ENCODE measurements around the gene GPC6. TPM values are rescaled to one million over a fixed set of nuclear protein-coding genes. Genes with fewer than 3 reads are reported as not detected.

GPC6 gene
- total RNA-seq, 1 donor from 2014 or later, result not detected

GRCh38 chr13:94454334-94454733 is 1227.7 kb downstream of the GPC6 start:
- no peaks in the 10 kb centered on the region for H3K4me1 Mint-ChIP-seq
- H3K36me3 Mint-ChIP-seq (ENCODE audit: low read depth), result no peaks in the 10 kb centered on the region
- no peaks in the 10 kb centered on the region for H3K9me3 Mint-ChIP-seq
- DNase-seq, result no peak
- intact Hi-C loops (cut with micrococcal nuclease), result no loop called here
- no peak overlapping the region for H3K4me3 Mint-ChIP-seq
- H3K27ac Mint-ChIP-seq, result no peak overlapping the region
- H3K27me3 Mint-ChIP-seq, result peaks cover 2% of the 10 kb centered on the region

- no peak overlapping the region for H3K4me3 Mint-ChIP-seq
- DNase-seq, result no peak
- no peaks in the 10 kb centered on the region for H3K36me3 Mint-ChIP-seq (ENCODE audit: low read depth)
- no peak overlapping the region for H3K27ac Mint-ChIP-seq
- intact Hi-C loops (cut with micrococcal nuclease), result no loop called here
- H3K27me3 Mint-ChIP-seq, result peaks cover 2% of the 10 kb centered on the region
- H3K4me1 Mint-ChIP-seq, result no peaks in the 10 kb centered on the region
- H3K9me3 Mint-ChIP-seq, result no peaks in the 10 kb centered on the region
Observed at GRCh38 chr13:94454906-94455305, 1228.3 kb downstream of the GPC6 start.

GRCh38 chr13:94455414-94455813 is 1228.8 kb downstream of the GPC6 start:
- intact Hi-C loops (cut with micrococcal nuclease), result no loop called here
- Mint-ChIP-seq H3K4me1 (no peaks in the 10 kb centered on the region), H3K36me3 (ENCODE audit: low read depth) (no peaks in the 10 kb centered on the region), H3K9me3 (no peaks in the 10 kb centered on the region), H3K4me3 (no peak overlapping the region), H3K27me3 (peaks cover 2% of the 10 kb centered on the region), H3K27ac (no peak overlapping the region)
- no peak for DNase-seq

Data from activated CD4-positive, alpha-beta T cell treated with anti-CD3 and anti-CD28 coated beads, Interleukin-2, amount 10 ng/mL, durations not matched to agents 24 days and 14 days (primary cell).